ENCODE measurements around the gene CBX8.
A peak's percentile ranks its signal among the peaks of the same experiment; 100 is the strongest.

The CBX8 gene

DNA sequence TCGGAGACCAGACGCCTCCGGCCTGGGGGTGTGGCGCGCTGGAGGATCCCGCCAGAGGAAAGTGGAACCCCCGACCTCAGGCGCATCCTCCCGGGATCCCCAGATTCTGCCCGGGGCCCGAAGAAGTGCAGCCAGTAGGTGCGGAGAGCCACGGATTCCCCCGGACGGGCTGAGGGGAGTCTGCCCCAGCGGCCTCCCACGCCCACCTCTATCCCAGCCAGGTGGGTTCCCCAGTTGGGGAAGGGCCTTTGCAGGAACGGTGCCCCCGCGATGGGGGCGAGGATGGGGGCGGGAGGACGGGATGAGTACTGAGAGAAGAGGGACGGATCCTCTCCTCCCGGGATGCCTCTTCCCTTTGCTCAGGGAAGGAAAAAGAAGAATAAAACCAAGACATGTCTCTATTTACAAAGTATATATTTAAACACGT, 5.1 kb downstream of the CBX8 start:
- Histone ChIP-seq H3K9me3 (no peaks in the 10 kb centered on the region), H3K36me3 (peaks cover 19% of the 10 kb centered on the region), H3K4me1 (peaks cover 14% of the 10 kb centered on the region), H3K4me3 (ENCODE audit: low read depth, low read length) (no peak overlapping the region), H3K27me3 (peaks cover 20% of the 10 kb centered on the region)
- TF ChIP-seq, protein P1, sequence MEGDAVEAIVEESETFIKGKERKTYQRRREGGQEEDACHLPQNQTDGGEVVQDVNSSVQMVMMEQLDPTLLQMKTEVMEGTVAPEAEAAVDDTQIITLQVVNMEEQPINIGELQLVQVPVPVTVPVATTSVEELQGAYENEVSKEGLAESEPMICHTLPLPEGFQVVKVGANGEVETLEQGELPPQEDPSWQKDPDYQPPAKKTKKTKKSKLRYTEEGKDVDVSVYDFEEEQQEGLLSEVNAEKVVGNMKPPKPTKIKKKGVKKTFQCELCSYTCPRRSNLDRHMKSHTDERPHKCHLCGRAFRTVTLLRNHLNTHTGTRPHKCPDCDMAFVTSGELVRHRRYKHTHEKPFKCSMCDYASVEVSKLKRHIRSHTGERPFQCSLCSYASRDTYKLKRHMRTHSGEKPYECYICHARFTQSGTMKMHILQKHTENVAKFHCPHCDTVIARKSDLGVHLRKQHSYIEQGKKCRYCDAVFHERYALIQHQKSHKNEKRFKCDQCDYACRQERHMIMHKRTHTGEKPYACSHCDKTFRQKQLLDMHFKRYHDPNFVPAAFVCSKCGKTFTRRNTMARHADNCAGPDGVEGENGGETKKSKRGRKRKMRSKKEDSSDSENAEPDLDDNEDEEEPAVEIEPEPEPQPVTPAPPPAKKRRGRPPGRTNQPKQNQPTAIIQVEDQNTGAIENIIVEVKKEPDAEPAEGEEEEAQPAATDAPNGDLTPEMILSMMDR (IDR thresholded peaks at IDR 0.05; ENCODE audit: low read depth, low read length), result no peak
- DNase-seq, result no peak

DNA sequence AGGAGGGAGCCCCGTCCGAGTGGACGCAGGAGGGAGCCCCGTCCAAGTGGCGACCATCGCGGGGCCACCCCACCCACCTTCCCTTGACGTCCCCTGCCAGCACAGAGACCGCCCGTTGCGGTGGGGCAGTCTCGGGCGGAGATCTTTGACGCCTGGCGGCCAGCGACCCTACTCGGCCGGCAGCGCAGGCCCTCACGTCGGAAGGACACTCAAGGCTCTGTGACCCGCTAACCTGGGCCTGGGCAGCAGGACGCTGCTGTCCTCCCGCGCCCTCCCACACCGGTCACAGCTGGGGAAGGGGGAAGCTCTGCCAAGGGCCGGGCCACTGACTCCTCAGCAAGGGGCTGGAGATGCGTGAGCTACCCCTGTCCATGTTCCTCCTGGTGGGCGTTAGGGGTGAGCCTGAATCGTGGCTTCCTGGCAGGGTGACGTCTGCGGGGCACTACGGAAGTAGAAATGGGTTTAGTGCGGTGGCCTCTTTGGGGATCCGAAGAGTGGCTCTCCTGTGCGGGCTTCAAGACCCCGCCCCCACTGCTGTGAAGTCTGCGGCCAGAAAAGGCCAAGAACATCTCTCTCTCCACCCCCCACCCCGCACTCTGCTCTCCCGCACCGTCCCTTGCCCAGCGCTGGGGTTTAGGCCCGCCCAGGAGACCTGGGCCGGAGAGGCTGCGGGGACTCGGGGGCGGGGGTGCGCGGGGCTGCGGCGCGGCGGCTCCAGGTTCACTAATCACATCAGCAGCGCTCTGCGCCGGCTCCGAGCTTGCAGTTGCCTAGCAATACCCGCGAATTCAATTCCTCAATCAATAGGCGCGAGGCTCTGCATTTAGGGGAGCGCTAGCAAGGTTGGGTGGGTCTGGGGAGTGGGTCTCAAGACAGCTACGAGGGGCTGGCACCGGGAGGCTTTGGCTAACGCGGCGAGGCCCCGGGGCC, 5.8 kb downstream of the CBX8 start:
- TF ChIP-seq, protein P1 (IDR thresholded peaks at IDR 0.05; ENCODE audit: low read depth, low read length), result no peak
- Histone ChIP-seq H3K36me3 (peaks cover 18% of the 10 kb centered on the region), H3K4me3 (ENCODE audit: low read depth, low read length) (no peak overlapping the region; the same call in 1 of the 2 replicates), H3K9me3 (no peaks in the 10 kb centered on the region), H3K27me3 (peaks cover 20% of the 10 kb centered on the region), H3K4me1 (peaks cover 14% of the 10 kb centered on the region)
- no peak for DNase-seq

DNA sequence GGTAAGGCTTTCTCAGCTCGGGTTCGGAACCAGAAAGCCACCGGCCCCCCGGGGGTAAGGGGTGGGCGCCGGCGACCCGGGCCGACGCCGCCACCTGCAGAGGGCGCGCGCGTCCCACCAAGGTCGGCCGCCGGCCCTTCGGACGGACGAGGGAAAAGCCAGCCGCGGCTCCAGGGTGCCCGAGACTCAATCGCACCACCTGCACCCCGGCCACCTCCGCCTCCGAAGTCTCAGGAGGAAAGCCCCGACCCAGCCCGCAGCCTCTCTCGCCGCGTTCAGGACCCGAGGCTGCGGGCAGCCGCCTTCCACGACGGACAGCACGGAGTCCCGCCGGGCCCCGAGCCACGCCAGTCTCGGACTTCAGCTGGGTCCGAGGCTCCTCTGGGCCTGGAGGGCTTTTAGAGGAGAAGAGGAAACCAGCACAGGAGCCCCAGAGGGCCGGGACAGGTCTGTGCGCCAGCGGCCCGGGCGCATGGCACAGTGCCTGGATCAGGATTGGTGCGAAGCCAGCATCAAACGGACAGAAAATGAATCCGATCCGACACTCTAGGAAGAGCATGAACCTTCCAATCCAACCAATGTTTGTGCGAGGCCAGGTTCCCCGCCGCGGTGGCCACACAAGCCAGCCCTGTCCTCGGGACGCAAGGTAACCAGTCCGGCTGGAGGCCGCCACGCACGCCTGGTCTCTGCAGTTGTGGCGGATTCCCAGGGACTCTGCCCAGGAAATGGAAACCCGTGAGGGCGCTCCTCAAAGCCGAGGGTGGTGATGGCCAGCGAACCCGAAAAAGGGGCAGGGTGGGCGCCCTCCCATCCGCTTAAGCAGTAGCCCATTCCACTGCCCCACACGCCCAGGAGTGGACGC, 6.7 kb downstream of the CBX8 start:
- TF ChIP-seq, protein P1 (IDR thresholded peaks at IDR 0.05; ENCODE audit: low read depth, low read length), result peak; percentile 69
- DNase-seq, result peak; percentile 78
- Histone ChIP-seq H3K27me3 (peaks cover 20% of the 10 kb centered on the region), H3K4me3 (ENCODE audit: low read depth, low read length) (peak overlapping the region; percentile 43), H3K36me3 (peaks cover 14% of the 10 kb centered on the region), H3K4me1 (peaks cover 14% of the 10 kb centered on the region), H3K9me3 (no peaks in the 10 kb centered on the region)

DNA sequence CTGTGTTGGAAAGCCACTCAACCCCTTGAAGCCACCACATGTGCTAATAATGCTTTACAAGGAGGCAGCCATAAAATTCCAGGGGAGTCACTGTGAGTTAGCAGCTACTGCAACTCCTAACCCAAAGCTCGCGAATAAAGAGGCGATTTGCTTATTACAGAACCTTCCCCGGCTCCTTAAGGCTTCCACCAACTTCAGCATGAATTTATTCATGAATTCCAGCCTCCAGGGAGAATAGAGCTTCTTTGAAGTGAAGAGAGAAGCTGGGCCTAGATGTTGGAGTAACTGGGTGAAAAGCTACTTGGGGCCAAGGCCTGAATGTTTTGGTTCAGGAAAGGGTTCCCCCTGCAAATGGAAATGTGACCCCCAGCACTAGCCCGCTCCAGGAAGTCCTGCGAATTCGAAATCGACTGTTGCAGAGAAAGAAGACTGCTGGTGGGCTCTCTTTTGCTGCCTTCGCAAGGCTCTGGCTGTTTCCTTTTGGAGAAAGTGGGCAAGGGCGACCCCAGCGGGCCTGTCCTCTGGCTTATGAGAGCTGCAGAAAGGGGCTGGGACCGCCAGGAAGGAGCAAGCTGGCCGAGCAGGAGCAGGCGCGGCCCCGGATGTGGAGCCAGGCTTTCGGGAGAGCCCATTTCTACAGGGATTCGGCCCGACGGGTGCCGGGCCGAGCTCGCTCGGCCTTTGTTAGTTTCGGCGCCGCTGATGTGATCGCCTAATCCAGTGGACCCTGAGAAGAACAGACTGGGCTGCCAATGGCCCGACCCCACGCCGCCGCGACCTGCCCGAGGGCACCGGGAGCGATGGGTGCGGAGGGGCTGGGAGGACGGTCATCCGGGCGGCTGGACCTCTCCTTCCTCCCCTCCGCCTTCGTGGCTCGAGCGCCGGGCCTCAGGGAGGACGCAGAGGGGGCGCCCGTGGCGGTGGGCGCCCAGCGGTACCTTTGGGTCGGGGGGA, 7.6 kb downstream of the CBX8 start:
- Histone ChIP-seq H3K4me1 (peaks cover 14% of the 10 kb centered on the region), H3K4me3 (ENCODE audit: low read depth, low read length) (no peak overlapping the region; the same call in 1 of the 2 replicates), H3K36me3 (peaks cover 14% of the 10 kb centered on the region), H3K9me3 (no peaks in the 10 kb centered on the region), H3K27me3 (peaks cover 20% of the 10 kb centered on the region)
- TF ChIP-seq, protein P1 (IDR thresholded peaks at IDR 0.05; ENCODE audit: low read depth, low read length), result no peak
- DNase-seq, result no peak

DNA sequence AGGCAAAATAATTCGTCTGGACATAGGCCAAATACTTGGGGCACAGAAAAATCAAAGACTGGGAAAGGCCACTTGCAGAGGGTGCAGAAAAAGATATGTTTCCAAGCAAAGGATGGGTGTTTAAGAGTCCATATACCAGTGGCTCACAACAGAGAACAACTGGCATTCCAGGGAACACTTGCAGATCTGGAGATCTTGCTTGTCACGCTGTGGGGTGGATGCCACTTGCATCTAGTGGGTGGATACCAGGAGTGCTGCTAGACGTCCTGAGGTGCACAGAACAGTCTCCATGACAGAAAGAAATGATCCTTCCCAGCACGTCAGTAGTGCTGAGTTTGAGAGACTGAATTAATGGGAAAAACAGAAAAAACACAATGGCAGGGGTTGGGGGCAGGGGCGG, 8.4 kb downstream of the CBX8 start:
- TF ChIP-seq, protein P1 (IDR thresholded peaks at IDR 0.05; ENCODE audit: low read depth, low read length), result no peak
- H3K4me3 ChIP-seq (ENCODE audit: low read depth, low read length), result no peak overlapping the region
- peaks cover 20% of the 10 kb centered on the region for H3K27me3 ChIP-seq
- H3K36me3 ChIP-seq, result peaks cover 17% of the 10 kb centered on the region
- H3K9me3 ChIP-seq, result no peaks in the 10 kb centered on the region
- no peak for DNase-seq
- H3K4me1 ChIP-seq, result peaks cover 14% of the 10 kb centered on the region

Measured in BE2C (cell line).